B cell (primary cell): Measurements from ENCODE around the gene GADD45G. TPM values are rescaled to one million over a fixed set of nuclear protein-coding genes. Genes with fewer than 3 reads are reported as not detected.

Experiments used
- ATAC-seq: fragments of 200-7000 bp; cut with Tn5 transposase; one replicate; pipeline ENCODE4 v1.10.0; 2021; ENCODE audit warnings: low read depth, mild to moderate bottlenecking, moderate number of reproducible peaks, moderate library complexity
- CTCF ChIA-PET: fragments of 350-600 bp; sonication (Branson Sonifier 250); formaldehyde crosslinking; loops from one replicate; lab custom pipeline; 2021; ENCODE audit warnings: antibody characterized with exemption, inconsistent platforms; lab: Charles Lee
- POLR2A ChIA-PET: fragments of 350-600 bp; sonication (Branson Sonifier 250); formaldehyde crosslinking; loops from one replicate; lab custom pipeline; 2021; ENCODE audit warnings: antibody characterized with exemption; lab: Charles Lee
- DNase-seq: peaks from one replicate; pipeline ENCODE4 v3.0.0; 2013
- H2AFZ ChIP-seq: 2 replicates; pipeline ENCODE4 v1.6.1; 2012; ENCODE audit warnings: mild to moderate bottlenecking, low read depth, low read length; ENCODE audit not compliant: insufficient read depth, poor library complexity, severe bottlenecking
- H3K27ac ChIP-seq, 2 donors: 1 replicate in 1 of 2; 2 replicates in 1 of 2; pipeline ENCODE4 v1.5.1; 2012 to 2013; ENCODE audit warnings: low read length in 2 of 2, mild to moderate bottlenecking in 2 of 2, moderate library complexity in 1 of 2
- H3K27me3 ChIP-seq, 4 experiments: fragments of 200-600 bp in 1 of 4; sonication (generic) in 1 of 4; replicated peaks in 1 of 4; 1 replicate in 2 of 4; 2 replicates in 2 of 4; pipeline versions ENCODE4 v1.6.1 to v1.7.0; 2013 to 2016; ENCODE audit warnings: low read length in 3 of 4, mild to moderate bottlenecking in 2 of 4, mixed read lengths in 1 of 4, moderate library complexity in 1 of 4; ENCODE audit not compliant: insufficient read depth in 4 of 4, control insufficient read depth in 3 of 4; ENCODE audit errors: control extremely low read depth in 1 of 4
- H3K36me3 ChIP-seq, 2 experiments: replicated peaks in 1 of 2; 1 replicate in 1 of 2; 2 replicates in 1 of 2; pipeline versions ENCODE4 v1.6.1 to v1.7.1; 2013; ENCODE audit warnings: low read length in 1 of 2; ENCODE audit not compliant: insufficient read depth in 2 of 2, control insufficient read depth in 1 of 2; ENCODE audit errors: control extremely low read depth in 1 of 2, extremely low read depth in 1 of 2
- H3K4me1 ChIP-seq, 2 donors: fragments of 200-600 bp in 1 of 2; sonication (generic) in 1 of 2; 1 replicate in 1 of 2; 2 replicates in 1 of 2; pipeline versions ENCODE4 v1.5.1 to v1.6.1; 2013 to 2017; ENCODE audit warnings: low read length in 2 of 2; ENCODE audit not compliant: control insufficient read depth in 2 of 2, insufficient read depth in 2 of 2
- H3K4me2 ChIP-seq: replicated peaks from 2 replicates; pipeline ENCODE3; 2012; ENCODE audit warnings: mild to moderate bottlenecking, low read depth, low read length; ENCODE audit not compliant: poor library complexity, severe bottlenecking
- H3K4me3 ChIP-seq, 5 experiments: fragments of 200-600 bp in 1 of 5; sonication (generic) in 1 of 5; 1 replicate in 3 of 5; 2 replicates in 2 of 5; pipeline versions ENCODE4 v1.5.1 to v1.7.0; 2011 to 2016; ENCODE audit warnings: low read length in 4 of 5, mild to moderate bottlenecking in 4 of 5, low read depth in 2 of 5, control low read depth in 1 of 5, moderate library complexity in 1 of 5; ENCODE audit not compliant: insufficient read depth in 1 of 5; ENCODE audit errors: control extremely low read depth in 1 of 5, extremely low read depth in 1 of 5
- H3K79me2 ChIP-seq: fragments of 200-600 bp; sonication (generic); one replicate; pipeline ENCODE4 v1.6.0; 2016; ENCODE audit warnings: low read length; ENCODE audit not compliant: control insufficient read depth, insufficient read depth
- H3K9ac ChIP-seq: fragments of 200-600 bp; sonication (generic); 2 replicates; pipeline ENCODE4 v1.6.1; 2017; ENCODE audit warnings: mild to moderate bottlenecking, low read length, moderate library complexity
- H3K9me3 ChIP-seq, 3 donors: one replicate each; pipeline versions ENCODE4 v1.6.1 to v1.7.1; 2013; ENCODE audit warnings: low read length in 2 of 3; ENCODE audit not compliant: control insufficient read depth in 2 of 3, insufficient read depth in 1 of 3; ENCODE audit errors: control extremely low read depth in 1 of 3
- H4K20me1 ChIP-seq: 2 replicates; pipeline ENCODE4 v1.6.0; 2012; ENCODE audit warnings: mild to moderate bottlenecking, low read length; ENCODE audit not compliant: insufficient read depth, control insufficient read depth, poor library complexity, severe bottlenecking
- H3K27ac Mint-ChIP-seq: one replicate; pipeline ENCODE4 v1.8.0; 2021; ENCODE audit warnings: mixed read lengths
- H3K27me3 Mint-ChIP-seq: one replicate; pipeline ENCODE4 v1.8.0; 2021; ENCODE audit warnings: mixed read lengths
- H3K4me1 Mint-ChIP-seq: one replicate; pipeline ENCODE4 v1.8.0; 2021; ENCODE audit warnings: mixed read lengths
- H3K4me3 Mint-ChIP-seq: one replicate; pipeline ENCODE4 v1.8.0; 2021; ENCODE audit warnings: mixed read lengths
- H3K9me3 Mint-ChIP-seq: one replicate; pipeline ENCODE4 v1.8.0; 2022; ENCODE audit warnings: mixed read lengths; ENCODE audit not compliant: insufficient read depth
- CTCF ChIP-seq: fragments of 200-600 bp; IDR thresholded peaks from one replicate; pipeline ENCODE4 v1.8.0; 2022; ENCODE audit warnings: antibody characterized with exemption, mild to moderate bottlenecking
- EZH2 ChIP-seq: IDR thresholded peaks from 2 replicates; pipeline ENCODE4 v1.6.1; 2012; ENCODE audit warnings: borderline replicate concordance, low read depth, mild to moderate bottlenecking, moderate library complexity, low read length; ENCODE audit not compliant: insufficient read depth, poor library complexity, severe bottlenecking
- WGBS: methylation state at CpG from one replicate; pipeline ENCODE4 v1.1.5; 2013; ENCODE audit warnings: missing lambda C conversion rate; ENCODE audit not compliant: insufficient coverage; 5-methylcytosine and 5-hydroxymethylcytosine counted together
- intact Hi-C: fragments of 100-400 bp; cut with micrococcal nuclease; formaldehyde crosslinking; loops from one replicate; pipeline ENCODE4 v1.10.0; 2022
- polyA plus RNA-seq: library from polyadenylated mRNA; depleted of rRNA; stranded (reverse); fragments of >200 nt; gene quantifications from 2 replicates; pipeline ENCODE4 v1.2.3, GENCODE V29; 2012
- total RNA-seq, 2 donors: library from RNA; stranded (reverse); fragments of 120-200 nt in 1 of 2; gene quantifications; 1 replicate in 1 of 2; 2 replicates in 1 of 2; pipeline versions ENCODE4 v1.2.3 to v1.2.4, GENCODE V29; 2013 to 2022

Gene GADD45G
- total and polyA plus RNA-seq, 2 donors (not counting 1 experiment from before 2014, with no cell fraction given) = 4.3 to 5.9 TPM

GRCh38 chr9:89558196-89558899, 46.5 kb upstream of the GADD45G start:
- POLR2A ChIA-PET = no interaction called here
- WGBS = no CpG with 5 or more reads among the region's 6 CpGs

More at GRCh38 chr9:89558196-89558899, 46.5 kb upstream of the GADD45G start:
- H4K20me1 ChIP-seq = no peaks in the 10 kb centered on the region
- no peak overlapping the region for H3K9ac ChIP-seq
- H3K4me2 ChIP-seq = no peak overlapping the region
- no peak overlapping the region for H3K27ac ChIP-seq
- no peak overlapping the region for H3K4me3 Mint-ChIP-seq
- H3K4me1 ChIP-seq = peaks cover 15 to 17% of the 10 kb centered on the region in 2 donors
- TF ChIP-seq EZH2 (no peak), CTCF (no peak)
- peaks cover 0 to 5% (median 0%) of the 10 kb centered on the region in 3 donors for H3K9me3 ChIP-seq
- peaks cover 17% of the 10 kb centered on the region for H3K4me1 Mint-ChIP-seq
- no peak for ATAC-seq
- no peaks in the 10 kb centered on the region for H3K9me3 Mint-ChIP-seq
- no peak overlapping the region for H2AFZ ChIP-seq
- CTCF ChIA-PET = interaction anchor here (0.9 to 1.6 kb wide), 2 partner anchors 10 to 44 kb away, joined by 3 to 5 read pairs; no protein-coding TSS in a partner anchor
- no peak for DNase-seq
- intact Hi-C loops = no loop called here
- no peak overlapping the region for H3K27ac Mint-ChIP-seq
- H3K4me3 ChIP-seq = no peak overlapping the region
- H3K27me3 ChIP-seq = peaks cover 0 to 7% (median 1%) of the 10 kb centered on the region in 4 experiments
- H3K36me3 ChIP-seq = no peaks in the 10 kb centered on the region
- no peaks in the 10 kb centered on the region for H3K79me2 ChIP-seq
- H3K27me3 Mint-ChIP-seq = peaks cover 5% of the 10 kb centered on the region
